ENCODE measurements around the gene RAB11A.
A peak's percentile ranks its signal among the peaks of the same experiment; 100 is the strongest.

Gene RAB11A

DNA sequence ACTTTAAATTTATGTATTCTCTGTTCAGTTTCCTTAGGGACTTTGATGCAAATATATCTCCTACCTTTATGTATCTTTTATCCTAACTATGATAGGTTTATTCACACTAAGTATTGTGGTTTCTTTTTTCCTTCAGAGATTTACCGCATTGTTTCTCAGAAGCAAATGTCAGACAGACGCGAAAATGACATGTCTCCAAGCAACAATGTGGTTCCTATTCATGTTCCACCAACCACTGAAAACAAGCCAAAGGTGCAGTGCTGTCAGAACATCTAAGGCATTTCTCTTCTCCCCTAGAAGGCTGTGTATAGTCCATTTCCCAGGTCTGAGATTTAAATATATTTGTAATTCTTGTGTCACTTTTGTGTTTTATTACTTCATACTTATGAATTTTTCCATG, 18.3 kb downstream of the RAB11A start:
- no peak for DNase-seq

DNA sequence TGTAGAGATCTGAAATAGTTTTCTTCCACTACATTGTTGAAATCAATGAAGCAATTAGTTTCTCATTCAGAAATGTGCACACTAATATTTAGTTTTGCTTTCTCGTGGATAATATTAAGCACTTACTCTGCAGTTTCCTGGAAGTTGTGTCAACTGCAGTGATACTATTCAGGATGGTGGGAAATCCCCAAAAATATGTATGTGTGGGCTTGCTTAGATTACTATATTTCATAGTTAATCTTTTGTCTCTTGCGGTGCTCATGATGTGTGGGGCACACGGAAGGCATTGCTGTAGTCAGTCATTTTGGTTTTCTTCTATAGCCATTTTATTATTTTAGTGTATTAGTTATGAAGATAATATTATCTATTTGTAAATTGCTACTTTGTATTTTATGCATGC, 19.7 kb downstream of the RAB11A start:
- DNase-seq = no peak

DNA sequence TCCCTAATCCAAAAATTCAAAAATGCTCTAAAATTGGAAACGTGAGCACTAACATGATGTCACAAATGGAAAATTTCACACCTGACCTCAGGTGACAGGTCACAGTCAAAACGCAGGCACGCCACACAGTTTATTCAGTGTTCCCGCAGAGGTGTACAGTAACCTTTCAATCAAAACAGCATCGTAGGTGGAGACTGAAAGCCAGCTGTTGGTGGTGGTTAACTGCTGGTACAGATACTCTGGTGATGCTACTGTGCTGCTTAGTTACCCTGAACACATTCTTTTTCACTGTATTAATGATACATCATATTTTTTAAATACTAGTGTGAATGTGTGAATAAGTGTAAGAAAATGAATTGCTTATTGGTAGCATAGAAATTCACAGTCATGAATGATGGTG, 23.8 kb downstream of the RAB11A start:
- no peak for DNase-seq

DNA sequence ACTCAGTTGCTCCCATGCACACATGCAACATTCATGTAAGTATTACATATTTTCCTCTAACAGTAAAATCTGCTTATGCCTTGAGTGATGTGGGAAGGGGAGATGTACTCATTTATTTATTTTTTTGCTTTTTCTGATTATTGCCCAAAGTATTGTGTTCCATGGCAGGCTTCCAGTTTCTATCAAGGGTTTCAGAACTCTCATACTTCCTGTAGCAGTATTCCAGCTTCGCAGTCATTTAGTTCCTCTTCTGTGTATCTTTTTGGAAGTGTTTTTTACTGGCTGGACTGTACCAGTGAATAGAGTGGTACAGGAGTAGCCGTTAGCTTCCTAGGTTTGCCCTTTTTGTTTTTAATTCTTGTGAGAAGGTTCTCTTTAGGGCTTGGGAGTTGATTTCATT, 26.9 kb downstream of the RAB11A start:
- no peak for DNase-seq

DNA sequence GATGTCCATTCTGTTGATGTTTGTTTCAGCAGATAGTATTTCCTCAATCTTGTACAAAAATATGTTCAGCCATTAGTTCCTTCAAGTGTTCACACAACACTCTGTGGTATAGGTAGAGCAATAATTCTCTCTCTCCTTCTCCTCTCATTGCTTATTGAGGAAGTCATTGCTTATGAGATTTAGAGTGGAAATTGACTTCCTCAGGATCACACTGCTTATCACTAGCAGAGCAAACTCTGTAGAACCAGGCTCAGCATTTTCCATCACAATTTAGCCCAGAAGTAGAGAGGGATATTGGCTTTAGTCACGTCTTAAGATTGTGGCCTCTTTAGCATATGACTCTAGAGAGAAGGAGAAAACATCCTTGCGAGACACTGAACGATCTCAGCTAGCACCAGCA, 31.2 kb downstream of the RAB11A start:
- DNase-seq = no peak

DNA sequence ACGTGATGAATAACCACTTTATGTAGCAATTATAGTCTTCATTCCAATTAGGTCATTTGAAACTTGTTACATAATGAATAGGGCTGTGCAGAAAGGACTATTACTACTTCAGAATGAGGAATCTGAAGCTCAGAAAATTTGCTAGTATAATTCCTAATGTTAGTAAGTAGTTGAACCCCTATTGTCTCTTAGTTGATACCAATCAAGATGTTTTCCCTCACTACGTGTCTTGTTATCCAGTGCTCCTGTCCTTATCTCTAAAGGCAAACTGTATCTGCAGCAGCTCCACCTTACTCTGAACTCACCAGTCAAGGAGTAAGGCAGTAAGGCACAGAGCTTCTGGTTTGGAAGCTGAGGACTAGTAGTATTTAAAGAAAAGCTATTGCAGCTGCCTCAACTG, 32.0 kb downstream of the RAB11A start:
- no peak for DNase-seq

DNA sequence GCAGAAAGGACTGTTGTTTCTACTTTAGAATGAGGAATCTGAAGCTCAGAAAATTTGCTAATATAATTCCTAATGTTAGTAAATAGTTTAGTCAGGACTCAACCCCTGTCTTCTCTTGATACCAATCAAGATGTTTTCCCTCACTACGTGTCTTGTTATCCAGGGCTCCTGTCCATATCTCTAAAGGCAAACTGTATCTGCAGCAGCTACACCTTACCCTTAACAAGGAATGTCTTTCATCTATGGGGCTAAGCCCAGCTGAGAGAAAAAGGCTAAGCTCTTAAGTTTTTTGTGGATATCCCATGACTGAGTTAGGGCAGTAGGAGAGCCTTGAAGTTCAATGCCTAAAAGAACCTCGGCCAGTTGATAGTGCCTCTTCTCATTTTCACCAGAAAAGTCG, 32.5 kb downstream of the RAB11A start:
- DNase-seq = no peak

DNA sequence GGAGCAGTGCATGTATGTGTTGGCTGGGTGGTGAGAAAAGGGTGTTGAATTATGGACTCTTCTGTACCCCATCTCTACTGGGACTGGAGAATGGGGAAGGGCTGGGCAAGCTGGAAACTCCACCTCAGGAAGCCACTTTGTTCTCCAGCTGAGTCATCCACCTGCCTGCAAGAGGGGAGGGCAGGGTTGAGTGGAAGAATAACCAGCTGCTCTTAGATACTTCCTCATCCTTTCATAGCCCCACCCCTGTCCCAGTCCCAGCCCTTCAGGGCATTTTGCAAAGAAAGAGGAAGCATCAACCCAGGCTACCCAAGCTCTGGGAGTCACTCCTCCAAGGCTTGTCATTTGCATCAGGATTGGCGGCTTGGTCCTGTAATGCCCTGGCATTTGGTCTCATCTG, 33.1 kb downstream of the RAB11A start:
- DNase-seq = peak; percentile 77

DNA sequence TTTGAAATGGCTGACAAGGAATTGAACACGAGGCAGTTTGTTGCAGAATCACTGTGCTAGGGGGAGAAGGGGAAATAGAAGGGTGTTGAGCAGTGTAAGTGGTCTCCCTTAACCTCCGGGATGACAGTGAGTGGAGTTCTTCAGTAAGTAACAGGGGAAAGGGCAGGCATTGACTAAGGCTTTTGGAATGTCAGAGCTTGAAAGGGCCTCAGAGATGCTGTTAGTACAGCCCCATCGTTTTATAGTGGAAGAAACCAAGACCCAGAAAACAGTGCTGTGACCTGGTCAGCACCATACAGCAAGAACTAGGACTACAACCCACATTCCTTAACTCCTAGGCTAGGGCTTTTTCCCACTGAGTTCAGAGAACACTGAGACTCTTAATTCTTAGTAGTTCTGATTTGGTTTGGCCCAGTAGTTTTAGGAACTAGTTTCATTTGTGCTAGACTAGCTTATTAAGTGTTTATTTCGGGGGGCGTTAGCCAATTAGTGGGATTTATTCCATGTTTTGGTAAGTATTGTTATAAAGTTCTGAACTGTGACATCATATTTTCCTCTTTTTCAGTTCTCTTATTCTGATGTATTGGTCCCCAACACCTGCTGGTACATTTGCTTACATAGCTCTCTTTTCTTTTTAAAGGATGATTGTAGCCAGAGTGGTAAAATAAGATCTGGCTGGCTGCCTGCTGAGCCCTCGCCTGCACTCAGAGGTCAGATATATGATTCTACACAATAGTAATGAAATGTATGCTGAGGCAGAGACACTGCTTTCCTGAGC, 34.2 kb downstream of the RAB11A start:
- peak; percentile 30 for DNase-seq

DNA sequence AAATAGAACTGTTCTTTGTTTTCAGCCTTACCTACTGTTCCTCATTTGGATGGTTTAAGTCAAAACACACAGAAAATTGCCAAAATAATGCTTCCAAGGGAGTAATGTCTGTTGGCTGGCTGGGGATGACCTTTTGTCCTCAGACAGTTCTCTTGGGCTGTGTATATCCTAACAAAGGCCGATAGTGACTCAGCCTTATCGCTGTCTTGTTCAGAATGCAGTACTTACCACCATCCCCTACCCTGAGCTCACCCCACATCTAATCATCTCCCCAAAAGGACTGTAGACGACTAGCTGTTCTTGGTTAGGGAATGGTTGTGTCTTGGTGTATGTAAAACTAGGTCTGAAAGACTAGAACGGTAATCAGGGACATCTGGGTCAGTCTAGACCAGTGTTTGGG, 35.0 kb downstream of the RAB11A start:
- no peak for DNase-seq

DNA sequence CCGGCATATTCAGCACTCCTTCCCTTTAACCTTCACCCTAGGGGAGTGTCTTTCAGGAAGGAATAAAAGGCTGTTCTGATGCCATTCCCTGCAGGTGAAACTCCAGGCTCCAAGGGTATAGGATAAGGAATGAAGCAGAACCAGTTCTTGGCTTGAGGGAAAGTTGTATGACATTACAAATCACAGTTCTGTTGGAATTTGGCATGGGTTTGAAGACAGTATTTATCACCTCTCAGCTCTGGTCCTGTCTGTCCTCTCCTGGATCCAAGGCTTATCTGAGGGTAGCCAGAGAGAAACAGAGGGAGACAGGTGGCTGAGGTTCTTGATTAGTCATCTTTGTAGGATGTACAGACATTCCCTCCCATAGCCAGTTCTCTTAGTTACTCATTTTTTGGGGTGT, 37.1 kb downstream of the RAB11A start:
- DNase-seq = no peak

DNA sequence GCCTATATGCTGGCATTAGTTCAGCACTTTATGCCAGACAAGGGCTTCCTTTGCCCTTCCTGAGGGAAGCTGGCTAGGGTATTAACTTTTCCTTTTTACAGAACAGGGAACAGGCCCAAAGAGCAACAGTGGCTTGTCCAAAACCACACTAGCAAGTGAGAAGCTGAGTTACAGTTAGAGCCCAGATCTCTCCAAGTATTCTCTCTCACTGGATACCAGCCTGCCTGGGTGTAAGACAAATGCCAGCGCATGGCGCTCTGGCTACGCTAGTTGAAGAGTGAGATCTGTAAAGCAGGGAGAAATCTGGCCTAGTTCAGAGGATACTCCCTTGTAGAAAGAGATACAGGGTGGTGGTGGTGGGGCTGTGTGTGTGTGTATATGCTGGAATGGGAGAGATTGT, 38.4 kb downstream of the RAB11A start:
- no peak for DNase-seq

DNA sequence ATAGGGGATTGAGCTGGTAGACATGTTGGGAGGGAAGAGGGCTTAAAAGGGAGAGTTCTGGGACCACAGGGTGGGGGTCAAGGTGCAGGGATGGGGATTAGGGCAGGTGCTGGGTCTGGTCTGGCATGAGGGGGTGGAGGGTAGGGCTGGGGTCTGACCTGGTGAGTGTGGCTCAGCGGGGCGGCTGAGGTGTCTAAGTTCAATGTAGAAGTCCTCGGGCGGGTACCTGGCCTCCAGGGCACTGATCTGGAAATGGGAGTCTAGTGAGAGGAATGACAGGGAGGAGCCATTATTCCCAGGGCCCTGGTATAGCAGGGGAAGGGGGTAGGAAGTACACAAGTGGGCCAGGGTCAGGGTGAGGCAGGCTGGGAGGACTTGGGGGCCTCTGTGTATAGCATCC, 39.6 kb downstream of the RAB11A start:
- no peak for DNase-seq

DNA sequence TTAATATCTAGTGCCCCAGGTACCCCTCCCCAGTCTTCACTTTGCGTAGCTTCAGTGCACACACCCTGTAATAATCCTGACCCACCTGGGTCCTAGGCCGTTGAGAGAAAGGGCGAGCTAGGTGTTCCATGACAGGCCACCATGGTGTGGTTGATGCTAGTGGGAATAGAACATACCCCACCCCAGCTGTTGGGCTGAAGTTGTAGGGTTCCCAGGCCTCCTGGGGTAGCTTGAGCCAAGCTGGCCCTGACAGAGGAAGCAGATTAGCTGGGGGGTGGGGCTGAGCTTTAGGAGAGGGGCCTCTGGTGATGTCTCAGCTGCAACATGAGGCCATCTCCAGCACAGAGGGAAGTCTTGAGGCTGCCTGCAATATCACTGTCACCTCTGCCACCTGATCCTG, 40.5 kb downstream of the RAB11A start:
- DNase-seq = no peak

DNA sequence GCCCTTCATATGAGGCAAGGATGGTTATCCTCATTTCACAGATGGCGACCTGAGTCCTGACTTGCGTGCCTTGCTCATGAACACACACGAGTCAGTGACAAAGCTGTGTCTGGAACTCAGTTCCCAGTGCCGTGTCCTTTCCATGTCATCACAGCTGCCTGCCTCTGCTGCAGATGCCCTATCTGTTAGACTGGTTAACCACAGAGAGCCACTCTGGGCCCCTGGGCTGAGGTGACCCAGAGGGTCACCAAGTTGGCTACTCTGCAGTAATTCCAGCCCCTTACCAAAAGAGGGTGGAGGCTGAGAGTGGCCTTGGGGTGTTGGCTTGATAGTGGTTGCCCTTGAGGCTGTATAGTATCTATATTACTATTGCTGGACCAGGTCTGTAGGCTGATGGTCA, 41.0 kb downstream of the RAB11A start:
- DNase-seq = no peak

DNA sequence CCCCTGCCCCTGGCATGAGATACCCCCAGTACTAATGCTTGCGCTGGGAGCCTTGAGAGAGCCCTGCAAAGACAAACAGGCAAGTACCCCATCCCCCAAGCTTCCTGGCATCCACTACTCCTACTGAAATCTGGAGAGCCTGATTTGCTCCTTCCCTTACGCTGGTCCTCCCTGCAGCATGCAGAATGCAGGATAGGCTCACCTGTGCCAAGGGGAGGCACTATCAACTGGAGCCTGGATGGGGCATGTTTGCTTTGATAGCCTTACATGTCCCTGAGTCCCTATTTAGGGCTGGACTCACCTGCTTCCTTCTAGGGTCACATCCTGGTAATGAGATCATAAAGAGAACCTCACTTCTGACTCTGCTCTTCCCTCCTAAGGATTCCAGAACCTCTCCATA, 42.9 kb downstream of the RAB11A start:
- DNase-seq = no peak

DNA sequence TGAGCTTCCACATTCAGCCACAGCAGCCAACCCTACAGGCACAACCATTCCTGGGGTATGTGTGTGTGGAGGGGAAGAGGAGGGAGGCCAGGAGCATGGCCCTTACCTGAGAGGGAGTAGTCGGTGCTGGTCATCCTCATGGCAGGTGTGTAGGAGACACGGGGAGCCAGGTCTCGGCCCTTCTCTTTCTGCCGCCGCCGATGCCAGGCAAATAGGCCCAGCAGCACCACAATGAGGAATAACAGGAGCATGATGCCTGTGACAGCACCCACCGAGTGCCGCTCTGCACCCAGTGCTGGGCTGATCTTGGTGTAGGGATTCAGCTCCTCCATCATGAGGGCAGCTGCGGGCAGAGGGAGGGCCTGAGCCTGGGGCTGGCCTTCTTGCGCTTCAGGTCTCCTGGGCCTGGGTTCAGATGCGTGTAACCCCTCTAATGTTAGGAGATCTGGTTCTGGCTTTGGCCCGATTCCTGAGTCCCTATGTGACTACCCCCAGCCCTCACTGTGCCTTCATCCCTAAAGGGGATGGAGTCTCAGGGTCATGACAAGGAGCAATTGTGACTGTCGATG, 44.4 kb downstream of the RAB11A start:
- DNase-seq = no peak

DNA sequence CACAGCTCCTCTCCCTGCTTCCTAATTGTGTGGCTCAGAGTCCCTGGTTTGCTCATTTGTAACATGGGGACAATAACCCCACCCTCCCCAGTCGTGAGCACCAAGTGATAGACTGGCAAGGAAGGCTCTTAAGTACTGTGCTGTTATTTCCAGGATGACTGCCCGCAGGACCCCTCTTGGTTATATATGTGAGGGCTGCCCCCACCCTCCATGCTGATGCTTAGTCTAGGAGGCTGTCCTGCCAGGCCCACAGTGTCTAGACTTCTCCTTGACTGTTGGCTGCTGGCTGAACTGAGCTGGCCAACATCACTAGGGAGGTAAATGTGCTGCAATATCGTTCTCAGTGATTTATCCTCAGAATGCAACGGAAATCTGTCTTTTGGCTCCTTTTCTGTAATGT, 45.1 kb downstream of the RAB11A start:
- no peak for DNase-seq

DNA sequence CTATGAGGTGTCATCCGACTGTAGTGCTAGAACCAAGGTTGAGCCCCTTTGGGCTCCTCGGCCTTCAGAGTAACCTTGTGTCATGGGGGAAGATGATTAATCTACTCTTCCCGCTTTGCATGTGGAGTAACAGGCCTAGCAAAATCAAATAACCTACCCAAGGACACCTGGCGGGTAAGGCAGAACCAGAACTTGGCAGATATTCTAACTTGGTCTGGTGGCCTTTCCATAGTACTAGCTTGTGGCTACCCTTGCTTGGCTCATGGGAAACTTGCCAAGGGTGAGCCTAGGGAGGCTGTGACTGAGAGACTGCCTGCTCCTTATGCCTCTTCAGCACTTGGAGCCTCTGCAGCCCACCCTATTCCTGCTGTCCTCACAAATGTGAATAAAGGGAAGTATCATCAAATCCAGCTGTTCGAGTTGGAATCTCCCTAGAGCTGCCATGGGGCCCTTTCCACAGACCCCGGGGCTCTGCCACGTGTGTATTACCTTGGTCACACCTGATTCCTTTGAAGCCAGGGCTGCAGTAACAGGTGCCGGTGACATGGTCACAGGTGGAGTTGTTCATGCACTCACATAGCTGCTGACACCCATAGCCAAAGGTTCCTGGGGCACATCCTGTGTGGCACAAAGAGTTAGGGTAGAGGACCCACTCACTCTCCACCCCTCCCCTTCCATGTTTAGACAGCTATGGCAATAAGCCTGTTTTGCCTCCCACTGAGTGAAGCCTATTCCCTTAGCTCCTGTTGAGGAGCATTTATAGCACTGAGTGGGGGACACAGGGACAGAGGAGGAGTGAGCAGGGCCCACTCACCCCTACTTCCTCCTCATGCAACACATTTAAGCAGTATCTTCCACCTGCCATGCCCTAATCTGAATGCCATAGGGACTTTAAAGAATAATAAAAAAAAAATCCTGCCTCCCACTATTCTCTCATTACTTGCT, 46.0 kb downstream of the RAB11A start:
- no peak for DNase-seq

DNA sequence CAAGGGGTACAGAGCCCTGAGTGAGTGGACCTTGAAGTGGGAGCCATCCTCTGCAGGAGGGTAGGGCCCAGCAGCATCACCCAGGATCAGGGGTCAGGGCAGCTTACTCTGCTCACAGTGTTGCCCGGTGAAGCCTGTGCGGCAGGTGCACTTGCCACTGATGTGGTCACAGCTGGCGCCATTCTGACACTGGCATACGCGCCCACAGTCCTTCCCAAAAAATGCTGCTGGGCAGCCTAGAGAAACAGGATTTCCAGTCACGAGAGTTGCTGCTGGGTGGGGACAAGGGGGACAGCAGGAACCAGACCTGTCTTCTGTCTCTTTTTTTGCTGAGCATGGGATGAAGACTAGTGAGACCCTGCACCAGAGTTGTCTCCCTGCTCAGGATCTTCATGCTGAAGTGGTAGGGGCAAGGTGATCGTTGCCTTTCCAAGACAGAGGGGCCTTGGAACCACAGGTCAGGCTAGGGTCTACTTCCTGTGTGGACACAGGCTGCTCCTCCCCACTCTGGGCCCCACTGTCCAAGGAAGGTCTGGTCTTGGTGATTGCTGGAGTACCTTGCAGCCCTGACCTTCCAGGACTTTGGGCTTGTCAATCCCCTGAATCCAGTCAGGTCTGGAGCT, 46.9 kb downstream of the RAB11A start:
- no peak for DNase-seq

DNA sequence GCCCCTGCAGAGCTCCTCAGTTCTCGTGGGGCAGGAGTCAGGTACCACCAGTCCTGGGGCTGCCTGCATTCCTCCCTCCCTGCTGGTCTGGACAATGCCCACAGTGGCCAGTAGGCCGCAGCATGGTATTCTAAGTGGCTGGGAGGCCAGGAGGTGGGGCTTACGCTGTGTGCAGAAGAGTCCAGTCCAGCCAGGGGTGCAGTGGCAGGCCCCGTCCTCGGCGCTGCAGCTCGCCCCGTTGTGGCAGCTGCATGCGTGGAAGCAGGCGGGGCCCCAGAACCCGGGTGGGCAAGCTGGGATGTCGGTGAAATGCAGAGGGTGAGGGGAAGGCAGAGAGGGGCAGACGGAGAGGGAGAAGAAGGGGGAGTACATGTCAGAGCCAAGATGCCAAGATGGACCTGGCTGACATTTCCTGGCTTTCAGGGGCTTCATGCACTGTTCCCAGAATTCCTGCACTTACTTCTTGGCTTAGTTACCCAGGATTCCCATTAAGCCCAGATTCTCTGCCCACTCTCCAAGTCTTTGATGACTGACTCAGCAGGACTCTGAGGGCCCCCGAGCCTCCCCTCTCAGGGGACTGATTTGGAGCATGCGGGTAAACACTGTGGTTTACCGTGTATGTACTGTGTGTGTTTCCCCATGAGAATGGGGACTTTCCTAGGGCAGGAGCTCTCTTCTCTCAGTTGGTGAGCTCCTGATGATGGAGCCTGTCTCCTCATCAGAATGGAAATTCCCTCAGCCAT, 47.5 kb downstream of the RAB11A start:
- peak; percentile 58 for DNase-seq

DNA sequence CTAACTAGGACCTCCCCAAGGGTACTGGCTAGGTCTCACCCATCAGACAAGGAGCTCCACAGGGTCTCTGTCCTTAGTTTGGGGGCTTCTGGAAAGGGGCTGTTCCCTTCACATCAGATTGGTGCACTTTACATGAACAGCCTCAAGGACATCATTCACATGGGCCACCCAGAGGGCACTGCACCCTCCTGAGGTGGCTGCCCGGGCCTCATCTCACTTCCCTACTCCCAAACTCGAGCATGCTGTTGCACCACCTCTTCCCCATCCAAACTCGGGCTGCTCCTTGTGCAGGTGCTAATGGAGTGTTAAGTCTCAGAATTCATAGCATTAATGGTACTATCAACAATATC, 48.1 kb downstream of the RAB11A start:
- no peak for DNase-seq

DNA sequence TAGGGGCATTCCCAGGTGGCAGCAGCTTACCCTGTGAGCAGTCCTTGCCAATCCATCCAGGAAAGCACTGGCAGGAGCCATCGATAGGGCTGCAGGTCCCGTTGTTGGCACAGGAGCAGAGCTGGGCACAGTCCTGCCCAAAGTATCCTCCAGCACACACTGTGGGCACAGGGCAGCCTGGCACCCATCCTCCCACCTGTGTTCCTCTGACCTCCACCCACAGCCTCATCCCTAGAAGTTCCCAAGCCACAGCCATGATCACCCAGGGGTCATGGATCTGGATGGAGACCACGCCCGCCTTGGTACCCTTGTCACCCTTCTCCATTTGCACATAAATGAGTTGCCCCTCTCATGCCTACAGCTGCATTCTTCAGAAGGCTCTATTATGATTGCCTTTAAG, 48.6 kb downstream of the RAB11A start:
- DNase-seq = no peak

Measured in NCI-H146 (cell line).